GM12801 (cell line): ENCODE data around the gene TBCB.

Source experiments
- CTCF ChIP-seq: IDR thresholded peaks from one replicate; pipeline ENCODE4 v1.5.1; 2011; ENCODE audit warnings: control low read depth; ENCODE audit not compliant: insufficient read length; ENCODE audit errors: extremely low read depth

TBCB gene

GRCh38 chr19:36152352-36153091, 37.3 kb downstream of the TBCB start, which contains the start of gene COX7A1:
COX7A1 (minus strand) TSS chr19:36152447; CDS start chr19:36152407, 40 bp downstream.
- no peak for TF ChIP-seq CTCF

- no peak for TF ChIP-seq CTCF
These were observed 37.9 kb downstream of the TBCB start for GRCh38 chr19:36153126-36153525.

- TF ChIP-seq CTCF = no peak
These were observed 45.7 kb downstream of the TBCB start for GRCh38 chr19:36160821-36161596.

- TF ChIP-seq CTCF = no peak
These were observed 48.5 kb downstream of the TBCB start for GRCh38 chr19:36163813-36164212.

- no peak for TF ChIP-seq CTCF
These were observed 54.0 kb downstream of the TBCB start for GRCh38 chr19:36169084-36169760.

- TF ChIP-seq CTCF = no peak
These were observed 57.6 kb downstream of the TBCB start for GRCh38 chr19:36172852-36173251.
